ENCODE data around the gene LILRA2. TPM values are rescaled to one million over a fixed set of nuclear protein-coding genes. Genes with fewer than 3 reads are reported as not detected.
"Not testable (repeated sequence)": the region's sequence is repeated elsewhere in the genome, so short reads cannot be mapped to it uniquely, and the experiment has no call there.

The LILRA2 gene
- total RNA-seq, 1 experiment from 2014 or later: not detected

GRCh38 chr19:54630782-54631181, 57.2 kb downstream of the LILRA2 start:
- ChIA-PET POLR2A (no interaction called here), CTCF (no interaction called here)
- Mint-ChIP-seq H3K4me1 (ENCODE audit: low read depth, unreplicated experiment) (no peaks in the 10 kb centered on the region), H3K36me3 (ENCODE audit: insufficient read depth, unreplicated experiment) (no peaks in the 10 kb centered on the region), H3K9me3 (ENCODE audit: unreplicated experiment) (no peaks in the 10 kb centered on the region), H3K27me3 (ENCODE audit: insufficient read depth, unreplicated experiment) (peaks cover 23% of the 10 kb centered on the region), H3K4me3 (ENCODE audit: unreplicated experiment) (no peak overlapping the region), H3K27ac (ENCODE audit: unreplicated experiment) (no peak overlapping the region)
- no peak for TF ChIP-seq CTCF (IDR thresholded peaks at IDR 0.05; ENCODE audit: insufficient read depth in 1 of 2, low read depth in 1 of 2, low read length in 1 of 2, severe bottlenecking in 1 of 2, unreplicated experiment in 1 of 2)
- BruUV-seq (replicated peaks): no TSS peak
- no peak for DNase-seq
- intact Hi-C loops (cut with micrococcal nuclease; ENCODE audit: unreplicated experiment): loop anchor here (5.0 kb wide), 1 partner anchor 333 kb away; no protein-coding TSS in a partner anchor
- 0 out of 2 replicates have a peak, but pooled peaks cover 4% of the 10 kb centered on the region for H3K9me3 ChIP-seq
- no peaks in the 10 kb centered on the region; the same call in 1 of the 2 replicates for H3K27me3 ChIP-seq (replicated peaks; ENCODE audit: control insufficient read depth, insufficient read depth, low read length)
- no peaks in the 10 kb centered on the region for H3K4me1 ChIP-seq
- H3K36me3 ChIP-seq (ENCODE audit: control insufficient read depth, insufficient read depth, low read length): no peaks in the 10 kb centered on the region
- no peak overlapping the region for H3K4me3 ChIP-seq (ENCODE audit: low read depth, low read length)

GRCh38 chr19:54631489-54632337, 58.1 kb downstream of the LILRA2 start:
- BruUV-seq (replicated peaks); H3K4me1 Mint-ChIP-seq (ENCODE audit: low read depth, unreplicated experiment); H3K27me3 ChIP-seq (replicated peaks; ENCODE audit: control insufficient read depth, insufficient read depth, low read length); H3K4me3 ChIP-seq (ENCODE audit: low read depth, low read length); CTCF ChIA-PET; H3K4me1 ChIP-seq; H3K4me3 Mint-ChIP-seq (ENCODE audit: unreplicated experiment); POLR2A ChIA-PET; H3K9me3 ChIP-seq; H3K27ac Mint-ChIP-seq (ENCODE audit: unreplicated experiment); H3K36me3 Mint-ChIP-seq (ENCODE audit: insufficient read depth, unreplicated experiment); DNase-seq; H3K36me3 ChIP-seq (ENCODE audit: control insufficient read depth, insufficient read depth, low read length); H3K9me3 Mint-ChIP-seq (ENCODE audit: unreplicated experiment): not testable (repeated sequence)
- H3K27me3 Mint-ChIP-seq (ENCODE audit: insufficient read depth, unreplicated experiment): peaks cover 19% of the 10 kb centered on the region
- intact Hi-C loops (cut with micrococcal nuclease; ENCODE audit: unreplicated experiment): loop anchor here (5.0 kb wide), 1 partner anchor 334 kb away; no protein-coding TSS in a partner anchor

- H3K36me3 Mint-ChIP-seq (ENCODE audit: insufficient read depth, unreplicated experiment); H3K9me3 Mint-ChIP-seq (ENCODE audit: unreplicated experiment); H3K9me3 ChIP-seq: not testable (repeated sequence)
Measured at GRCh38 chr19:54632517-54632916, 58.9 kb downstream of the LILRA2 start.

GRCh38 chr19:54633401-54633800, 59.8 kb downstream of the LILRA2 start:
- no peak for DNase-seq
- H3K27ac Mint-ChIP-seq (ENCODE audit: unreplicated experiment): no peak overlapping the region
- Histone ChIP-seq H3K36me3 (ENCODE audit: control insufficient read depth, insufficient read depth, low read length) (no peaks in the 10 kb centered on the region), H3K4me3 (ENCODE audit: low read depth, low read length) (no peak overlapping the region), H3K4me1 (no peaks in the 10 kb centered on the region), H3K27me3 (replicated peaks; ENCODE audit: control insufficient read depth, insufficient read depth, low read length) (no peaks in the 10 kb centered on the region; the same call in 1 of the 2 replicates), H3K9me3 (no peaks in the 10 kb centered on the region)
- H3K36me3 Mint-ChIP-seq (ENCODE audit: insufficient read depth, unreplicated experiment): no peaks in the 10 kb centered on the region
- H3K27me3 Mint-ChIP-seq (ENCODE audit: insufficient read depth, unreplicated experiment): peaks cover 20% of the 10 kb centered on the region
- no peak for TF ChIP-seq CTCF (IDR thresholded peaks at IDR 0.05; ENCODE audit: insufficient read depth in 1 of 2, low read depth in 1 of 2, low read length in 1 of 2, severe bottlenecking in 1 of 2, unreplicated experiment in 1 of 2)
- H3K4me3 Mint-ChIP-seq (ENCODE audit: unreplicated experiment): no peak overlapping the region
- intact Hi-C loops (cut with micrococcal nuclease; ENCODE audit: unreplicated experiment): loop anchor here (5.0 kb wide), 1 partner anchor 336 kb away; no protein-coding TSS in a partner anchor
- CTCF ChIA-PET: no interaction called here
- no peaks in the 10 kb centered on the region for H3K9me3 Mint-ChIP-seq (ENCODE audit: unreplicated experiment)
- POLR2A ChIA-PET: no interaction called here
- BruUV-seq (replicated peaks): no TSS peak
- H3K4me1 Mint-ChIP-seq (ENCODE audit: low read depth, unreplicated experiment): no peaks in the 10 kb centered on the region

More at GRCh38 chr19:54632517-54632916, 58.9 kb downstream of the LILRA2 start:
- CTCF ChIA-PET; BruUV-seq (replicated peaks); H3K27me3 ChIP-seq (replicated peaks; ENCODE audit: control insufficient read depth, insufficient read depth, low read length); H3K36me3 ChIP-seq (ENCODE audit: control insufficient read depth, insufficient read depth, low read length); POLR2A ChIA-PET; H3K4me1 Mint-ChIP-seq (ENCODE audit: low read depth, unreplicated experiment); H3K4me3 ChIP-seq (ENCODE audit: low read depth, low read length); H3K27ac Mint-ChIP-seq (ENCODE audit: unreplicated experiment); H3K4me3 Mint-ChIP-seq (ENCODE audit: unreplicated experiment); DNase-seq; H3K4me1 ChIP-seq: not testable (repeated sequence)
- intact Hi-C loops (cut with micrococcal nuclease; ENCODE audit: unreplicated experiment): loop anchor here (5.0 kb wide), 1 partner anchor 335 kb away; no protein-coding TSS in a partner anchor
- peaks cover 19% of the 10 kb centered on the region for H3K27me3 Mint-ChIP-seq (ENCODE audit: insufficient read depth, unreplicated experiment)

GRCh38 chr19:54636081-54636480, 62.5 kb downstream of the LILRA2 start:
- POLR2A ChIA-PET; CTCF ChIA-PET; H3K9me3 Mint-ChIP-seq (ENCODE audit: unreplicated experiment); H3K4me1 Mint-ChIP-seq (ENCODE audit: low read depth, unreplicated experiment); DNase-seq; H3K27me3 ChIP-seq (replicated peaks; ENCODE audit: control insufficient read depth, insufficient read depth, low read length); H3K4me1 ChIP-seq; H3K4me3 Mint-ChIP-seq (ENCODE audit: unreplicated experiment); H3K4me3 ChIP-seq (ENCODE audit: low read depth, low read length); H3K9me3 ChIP-seq; H3K27ac Mint-ChIP-seq (ENCODE audit: unreplicated experiment); H3K36me3 Mint-ChIP-seq (ENCODE audit: insufficient read depth, unreplicated experiment); BruUV-seq (replicated peaks); H3K36me3 ChIP-seq (ENCODE audit: control insufficient read depth, insufficient read depth, low read length); intact Hi-C loops (cut with micrococcal nuclease; ENCODE audit: unreplicated experiment): not testable (repeated sequence)
- peaks cover 26% of the 10 kb centered on the region for H3K27me3 Mint-ChIP-seq (ENCODE audit: insufficient read depth, unreplicated experiment)
